Measurements from ENCODE around the gene ADD1. TPM values are rescaled to one million over a fixed set of nuclear protein-coding genes. Genes with fewer than 3 reads are reported as not detected.

The ADD1 gene
- total and polyA plus RNA-seq, 9 donors: 165 to 216 (median 177) TPM

DNA sequence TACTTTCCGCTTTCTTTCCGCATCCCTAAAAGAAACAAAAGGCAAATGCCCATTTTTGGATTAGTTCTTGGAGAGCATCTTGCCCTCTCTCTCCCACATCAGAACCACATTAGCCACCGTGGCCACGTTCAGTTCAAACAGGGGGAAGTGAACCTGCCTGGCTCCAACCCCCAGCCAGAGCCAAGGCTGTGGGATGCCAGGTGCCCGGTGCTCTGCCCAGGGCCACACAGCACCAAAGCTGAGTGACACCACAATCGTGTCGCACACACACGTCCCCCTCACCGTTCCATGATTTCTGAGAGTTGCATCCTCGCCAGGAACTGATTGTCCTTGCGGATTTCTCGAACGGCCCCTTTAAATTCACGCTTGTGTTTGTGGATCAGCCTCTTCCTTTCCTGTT lies 95.3 kb downstream of the ADD1 start:
- Histone ChIP-seq H3K27me3 (ENCODE audit: control insufficient read depth, insufficient read depth, low read length) (no peaks in the 10 kb centered on the region), H3K4me3 (ENCODE audit: low read length) (no peak overlapping the region), H3K27ac (ENCODE audit: low read length) (no peak overlapping the region), H3K36me3 (ENCODE audit: control insufficient read depth, insufficient read depth, low read length) (peaks cover 77% of the 10 kb centered on the region), H3K4me1 (ENCODE audit: control insufficient read depth, insufficient read depth, low read length) (peaks cover 23% of the 10 kb centered on the region), H3K9me3 (replicated peaks; ENCODE audit: control insufficient read depth, low read depth, low read length) (no peaks in the 10 kb centered on the region)
- no peak for DNase-seq
- WGBS (ENCODE audit: insufficient coverage): 85% methylated on average over 12 of the region's 14 CpGs

DNA sequence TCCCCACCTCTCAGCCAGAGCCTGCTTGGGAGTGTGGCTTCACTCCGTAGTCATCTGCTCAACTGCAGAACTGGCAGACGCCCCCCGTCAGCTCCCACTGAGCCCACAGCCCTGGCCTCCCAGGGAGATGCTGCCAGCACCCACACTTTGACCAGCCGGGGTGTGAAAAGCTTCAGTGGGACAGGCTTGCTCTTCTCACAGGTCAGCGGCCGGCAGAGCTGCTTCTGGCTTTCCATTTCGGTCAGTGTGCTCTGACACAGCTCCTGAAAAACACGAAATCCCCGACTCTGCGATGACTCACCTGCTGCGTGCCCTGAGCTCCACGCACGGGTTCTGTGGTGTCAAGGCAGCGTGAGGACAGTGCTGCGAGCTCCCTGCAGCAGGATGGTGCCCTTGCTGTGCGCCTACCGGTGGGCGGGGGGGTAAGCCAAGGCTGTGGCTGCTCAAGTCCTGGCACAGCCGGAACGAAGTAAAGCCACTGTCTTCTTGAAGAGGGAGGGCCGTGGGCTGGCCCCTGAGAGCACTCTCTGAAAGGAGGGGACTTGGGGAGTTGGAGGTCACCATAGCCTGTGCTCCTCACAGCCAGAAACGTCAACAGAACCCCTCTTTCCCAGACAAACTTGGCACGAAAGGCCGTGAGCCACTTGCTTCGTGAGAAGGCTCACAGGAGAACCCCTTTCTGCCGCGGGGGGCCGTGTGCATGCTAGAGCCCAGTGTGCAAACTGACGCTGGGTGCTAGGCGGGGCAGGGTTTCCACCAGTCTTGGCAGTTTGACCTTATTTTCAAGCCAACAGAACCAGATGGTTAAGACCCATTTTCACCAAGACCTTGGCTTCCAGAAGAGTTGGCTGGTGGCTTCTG lies 96.0 kb downstream of the ADD1 start:
- Histone ChIP-seq H3K36me3 (ENCODE audit: control insufficient read depth, insufficient read depth, low read length) (peaks cover 82% of the 10 kb centered on the region), H3K27me3 (ENCODE audit: control insufficient read depth, insufficient read depth, low read length) (no peaks in the 10 kb centered on the region), H3K27ac (ENCODE audit: low read length) (no peak overlapping the region), H3K4me1 (ENCODE audit: control insufficient read depth, insufficient read depth, low read length) (peaks cover 22% of the 10 kb centered on the region), H3K9me3 (replicated peaks; ENCODE audit: control insufficient read depth, low read depth, low read length) (no peaks in the 10 kb centered on the region), H3K4me3 (ENCODE audit: low read length) (no peak overlapping the region)
- DNase-seq: no peak
- 84% methylated on average over 27 of the region's 30 CpGs for WGBS (ENCODE audit: insufficient coverage)

DNA sequence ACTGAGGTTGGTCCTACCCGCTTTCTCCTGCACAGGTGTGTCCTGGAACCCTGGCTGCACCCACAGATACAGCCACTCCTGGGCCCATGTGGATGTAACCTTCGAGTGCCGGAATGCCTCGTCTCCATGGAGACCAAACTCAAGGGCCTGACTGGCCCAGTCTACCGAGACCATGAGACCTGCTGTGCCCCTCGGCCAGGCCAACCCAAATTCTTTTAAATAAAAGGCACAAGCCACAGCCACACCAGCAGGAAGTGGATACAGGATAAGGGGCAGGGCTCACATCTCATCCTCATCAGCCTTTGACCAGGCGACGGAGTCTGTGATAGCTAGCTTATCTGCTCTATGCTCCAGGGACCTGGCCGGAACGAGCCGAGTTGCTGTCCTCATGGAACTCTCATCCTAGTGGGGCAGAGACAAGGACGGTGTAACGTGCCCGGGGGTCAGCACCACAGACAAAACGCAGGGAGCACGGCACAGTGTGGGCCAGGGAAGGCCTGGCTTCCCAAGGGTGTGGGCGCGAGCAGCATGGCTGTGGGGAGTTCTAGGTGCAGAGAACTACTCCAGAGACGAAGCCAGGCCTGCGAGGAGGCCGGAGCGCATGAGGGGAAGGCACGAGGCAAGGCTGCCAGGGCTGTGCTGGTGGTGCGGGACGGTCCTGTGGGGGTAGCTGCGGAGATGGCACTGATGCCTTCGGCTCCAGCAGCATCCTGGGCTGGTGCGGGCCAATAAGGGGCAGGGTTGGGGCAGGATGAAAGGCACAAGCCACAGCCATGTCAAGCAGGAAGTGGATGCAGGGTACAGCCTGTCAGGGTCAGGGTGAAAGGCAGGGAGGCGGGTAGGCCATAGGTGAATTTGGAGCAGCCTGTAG lies 96.9 kb downstream of the ADD1 start:
- Histone ChIP-seq H3K9me3 (replicated peaks; ENCODE audit: control insufficient read depth, low read depth, low read length) (no peaks in the 10 kb centered on the region), H3K27me3 (ENCODE audit: control insufficient read depth, insufficient read depth, low read length) (no peaks in the 10 kb centered on the region), H3K27ac (ENCODE audit: low read length) (no peak overlapping the region), H3K4me1 (ENCODE audit: control insufficient read depth, insufficient read depth, low read length) (peaks cover 18% of the 10 kb centered on the region), H3K4me3 (ENCODE audit: low read length) (no peak overlapping the region), H3K36me3 (ENCODE audit: control insufficient read depth, insufficient read depth, low read length) (peaks cover 91% of the 10 kb centered on the region)
- WGBS (ENCODE audit: insufficient coverage): 88% methylated on average over 29 of the region's 29 CpGs
- no peak for DNase-seq

DNA sequence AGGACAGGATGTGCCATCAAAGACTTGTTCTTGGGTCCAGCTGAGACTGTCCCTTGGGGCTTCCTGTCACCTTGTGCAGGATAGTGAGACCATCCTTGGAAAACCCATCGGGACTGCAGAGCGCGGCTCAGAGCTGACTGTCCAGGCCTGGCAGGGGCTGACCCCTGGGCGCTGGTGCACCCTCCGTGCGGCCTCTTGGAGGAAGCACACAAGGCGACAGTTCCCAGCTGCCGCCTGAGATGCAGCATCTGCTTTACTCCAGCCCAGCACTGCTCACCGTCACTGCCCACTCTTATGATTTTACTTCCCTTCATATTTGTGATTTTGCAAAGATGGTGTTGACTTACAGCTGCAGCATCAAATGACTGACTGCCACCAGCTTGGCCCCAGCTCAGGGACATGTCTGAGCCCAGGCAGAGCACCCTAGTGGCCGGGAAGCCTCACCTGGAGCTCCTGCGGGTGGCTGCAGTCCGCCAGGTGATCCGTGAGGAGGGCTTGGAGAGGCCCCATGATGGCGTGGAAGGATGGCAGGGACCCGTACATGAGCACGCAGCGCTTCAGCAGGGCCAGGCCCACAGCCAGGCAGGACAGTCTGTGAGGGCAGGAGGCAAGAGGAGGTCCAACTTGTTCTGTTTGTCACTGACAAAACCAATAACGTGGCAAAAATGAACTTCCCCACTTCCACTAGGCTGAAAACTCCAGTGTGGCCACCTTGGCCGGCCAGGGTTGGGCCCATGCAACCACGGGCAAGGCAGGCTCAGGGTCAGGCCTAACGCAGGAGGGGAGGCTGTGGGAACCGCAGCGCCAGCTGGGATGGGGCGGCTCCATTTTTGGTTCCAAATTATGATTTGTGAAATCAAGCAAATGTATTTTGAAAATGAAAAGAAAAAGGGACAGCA lies 97.7 kb downstream of the ADD1 start:
- Histone ChIP-seq H3K27me3 (ENCODE audit: control insufficient read depth, insufficient read depth, low read length) (no peaks in the 10 kb centered on the region), H3K9me3 (replicated peaks; ENCODE audit: control insufficient read depth, low read depth, low read length) (no peaks in the 10 kb centered on the region), H3K4me3 (ENCODE audit: low read length) (no peak overlapping the region), H3K36me3 (ENCODE audit: control insufficient read depth, insufficient read depth, low read length) (peaks cover 94% of the 10 kb centered on the region), H3K27ac (ENCODE audit: low read length) (no peak overlapping the region), H3K4me1 (ENCODE audit: control insufficient read depth, insufficient read depth, low read length) (peaks cover 9% of the 10 kb centered on the region)
- no peak for DNase-seq
- 85% methylated on average over 23 of the region's 24 CpGs for WGBS (ENCODE audit: insufficient coverage)

DNA sequence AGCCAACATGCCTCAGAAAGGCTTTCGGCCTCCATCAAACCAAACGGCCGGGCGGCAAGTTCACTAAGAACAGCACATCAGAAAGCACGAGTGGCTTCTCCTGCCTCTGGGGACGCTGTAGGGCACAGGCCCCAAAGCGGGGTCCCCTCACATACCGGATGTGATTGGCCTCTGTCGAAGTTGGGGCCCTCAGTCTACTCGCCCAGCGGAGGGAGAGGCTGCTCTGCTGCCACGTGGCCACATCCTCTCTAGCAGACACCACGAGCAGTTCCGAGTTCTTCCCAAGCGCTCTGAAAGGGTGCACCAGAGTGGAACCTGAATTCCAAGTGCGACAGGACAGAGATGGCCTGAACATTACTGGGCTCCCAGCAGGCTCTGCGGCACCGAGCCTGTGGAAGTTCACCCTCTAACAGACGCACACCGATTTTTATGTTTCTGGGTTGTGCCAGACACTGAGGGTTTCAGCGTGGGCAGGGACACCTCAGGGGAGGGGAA lies 98.4 kb downstream of the ADD1 start:
- no peaks in the 10 kb centered on the region for H3K27me3 ChIP-seq (ENCODE audit: control insufficient read depth, insufficient read depth, low read length)
- 80% methylated on average over 21 of the region's 21 CpGs for WGBS (ENCODE audit: insufficient coverage)
- peaks cover 95% of the 10 kb centered on the region for H3K36me3 ChIP-seq (ENCODE audit: control insufficient read depth, insufficient read depth, low read length)
- no peak overlapping the region for H3K27ac ChIP-seq (ENCODE audit: low read length)
- peaks cover 2% of the 10 kb centered on the region for H3K4me1 ChIP-seq (ENCODE audit: control insufficient read depth, insufficient read depth, low read length)
- no peak for DNase-seq
- H3K4me3 ChIP-seq (ENCODE audit: low read length): no peak overlapping the region
- no peaks in the 10 kb centered on the region for H3K9me3 ChIP-seq (replicated peaks; ENCODE audit: control insufficient read depth, low read depth, low read length)

DNA sequence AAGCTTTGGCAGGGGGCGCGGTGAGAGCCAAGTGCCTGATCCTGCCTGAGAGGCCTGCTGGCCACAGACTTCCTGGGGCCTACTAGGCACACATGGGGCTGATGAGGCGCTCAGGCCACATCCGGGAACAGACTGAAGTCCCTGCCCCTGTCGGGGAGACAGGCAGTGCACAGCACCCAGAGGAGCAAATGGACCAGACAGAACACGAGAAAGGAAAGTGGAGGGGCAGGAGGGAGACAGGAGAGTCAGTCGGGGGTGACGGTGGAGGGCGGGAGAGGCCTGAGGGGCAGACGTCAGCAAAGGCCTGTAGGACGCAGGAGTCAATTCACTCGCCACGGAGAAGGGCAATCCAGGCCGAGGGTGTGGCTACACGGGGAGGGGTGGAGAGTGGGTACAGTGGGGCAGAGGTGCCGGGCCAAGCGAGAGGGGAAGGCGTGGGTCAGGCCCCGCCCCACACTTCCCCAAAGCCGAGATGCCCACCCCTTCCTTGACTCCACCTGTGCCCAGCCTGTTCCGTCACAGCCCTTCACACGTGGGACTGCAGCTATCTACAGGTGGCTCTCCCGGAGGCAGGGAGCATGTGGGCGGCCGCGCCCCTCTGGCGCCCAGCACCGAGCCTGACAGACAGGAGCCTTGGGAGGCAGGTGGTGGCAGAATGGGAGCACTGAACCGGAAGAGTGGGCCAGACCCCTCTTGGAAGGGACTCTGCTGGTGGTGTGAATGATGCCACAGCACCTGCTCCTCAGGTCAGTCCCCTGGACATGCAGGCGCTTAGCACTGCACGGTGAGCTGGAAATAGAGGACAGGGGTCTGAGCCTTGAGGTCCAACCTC lies 99.1 kb downstream of the ADD1 start:
- no peaks in the 10 kb centered on the region for H3K27me3 ChIP-seq (ENCODE audit: control insufficient read depth, insufficient read depth, low read length)
- H3K9me3 ChIP-seq (replicated peaks; ENCODE audit: control insufficient read depth, low read depth, low read length): no peaks in the 10 kb centered on the region
- DNase-seq: no peak
- peaks cover 95% of the 10 kb centered on the region for H3K36me3 ChIP-seq (ENCODE audit: control insufficient read depth, insufficient read depth, low read length)
- no peak overlapping the region for H3K27ac ChIP-seq (ENCODE audit: low read length)
- no peak overlapping the region for H3K4me3 ChIP-seq (ENCODE audit: low read length)
- H3K4me1 ChIP-seq (ENCODE audit: control insufficient read depth, insufficient read depth, low read length): no peaks in the 10 kb centered on the region
- WGBS (ENCODE audit: insufficient coverage): 76% methylated on average over 24 of the region's 31 CpGs

DNA sequence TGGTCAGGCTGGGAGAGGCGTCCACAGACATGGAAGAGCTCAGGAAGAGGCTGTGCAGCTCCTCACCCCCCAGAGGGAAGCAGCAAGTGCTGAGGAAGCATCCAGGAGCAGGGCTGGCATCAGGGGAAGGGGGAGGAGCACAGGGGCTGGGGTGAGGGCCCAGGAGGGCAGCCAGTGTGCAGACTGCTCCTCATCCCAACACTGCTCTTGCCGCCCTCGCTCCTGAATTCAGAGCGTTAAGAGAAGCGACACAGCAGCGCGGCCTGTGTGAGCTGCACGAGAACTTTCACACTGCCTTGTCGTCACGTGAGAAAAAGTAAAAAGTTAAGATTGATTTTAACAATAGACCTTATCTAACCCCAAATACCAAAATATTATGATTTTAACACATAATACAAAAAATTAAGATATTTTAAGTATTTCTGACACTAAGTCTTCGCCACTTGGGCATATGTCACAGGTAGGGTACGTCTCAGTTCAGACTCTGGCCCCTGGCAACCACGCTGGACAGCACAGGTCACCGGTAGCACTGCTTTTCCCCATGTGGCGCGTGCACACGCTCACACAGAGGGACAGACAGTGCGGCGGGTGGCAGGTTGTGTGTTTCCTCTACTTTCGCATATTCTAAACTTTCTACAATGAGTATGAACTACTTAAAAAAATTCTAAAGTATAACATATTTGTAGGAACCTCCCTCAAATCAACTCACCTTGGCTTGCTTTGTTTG lies 99.9 kb downstream of the ADD1 start:
- no peak for DNase-seq
- Histone ChIP-seq H3K4me1 (ENCODE audit: control insufficient read depth, insufficient read depth, low read length) (no peaks in the 10 kb centered on the region), H3K27ac (ENCODE audit: low read length) (no peak overlapping the region), H3K27me3 (ENCODE audit: control insufficient read depth, insufficient read depth, low read length) (no peaks in the 10 kb centered on the region), H3K4me3 (ENCODE audit: low read length) (no peak overlapping the region), H3K9me3 (replicated peaks; ENCODE audit: control insufficient read depth, low read depth, low read length) (no peaks in the 10 kb centered on the region), H3K36me3 (ENCODE audit: control insufficient read depth, insufficient read depth, low read length) (peaks cover 94% of the 10 kb centered on the region)
- 93% methylated on average over 5 of the region's 20 CpGs for WGBS (ENCODE audit: insufficient coverage)

DNA sequence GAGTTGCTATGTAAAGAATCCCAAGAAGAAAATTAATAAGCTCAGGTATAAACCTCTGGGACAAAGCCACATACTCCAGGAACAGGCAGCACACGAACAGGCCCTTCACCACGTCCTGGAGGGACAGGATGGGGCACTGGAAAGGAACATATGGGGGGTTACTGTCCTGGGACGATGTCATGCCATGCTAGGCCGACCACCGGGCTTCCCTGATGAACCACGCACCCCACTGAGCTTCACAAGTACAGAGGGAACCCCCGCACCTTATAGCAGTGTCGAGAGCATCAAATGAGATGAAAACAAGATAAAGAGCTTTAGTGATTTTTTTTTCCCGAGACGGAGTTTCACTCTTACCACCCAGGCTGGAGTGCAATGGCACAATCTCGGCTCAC lies 100.4 kb downstream of the ADD1 start:
- Histone ChIP-seq H3K27ac (ENCODE audit: low read length) (no peak overlapping the region), H3K4me1 (ENCODE audit: control insufficient read depth, insufficient read depth, low read length) (no peaks in the 10 kb centered on the region), H3K27me3 (ENCODE audit: control insufficient read depth, insufficient read depth, low read length) (no peaks in the 10 kb centered on the region), H3K9me3 (replicated peaks; ENCODE audit: control insufficient read depth, low read depth, low read length) (no peaks in the 10 kb centered on the region), H3K36me3 (ENCODE audit: control insufficient read depth, insufficient read depth, low read length) (peaks cover 94% of the 10 kb centered on the region), H3K4me3 (ENCODE audit: low read length) (no peak overlapping the region)
- DNase-seq: no peak
- WGBS (ENCODE audit: insufficient coverage): 90% methylated on average over 8 of the region's 11 CpGs

Data from muscle of leg (tissue), 11 donors.